IPS DF 19.7 (cell line): ENCODE measurements around the gene XRCC1.
"Not testable (repeated sequence)": the region's sequence is repeated elsewhere in the genome, so short reads cannot be mapped to it uniquely, and the experiment has no call there.

Experiments
- DNase-seq: peaks from one replicate; pipeline ENCODE4 v3.0.0-alpha.2; 2013; ENCODE audit warnings: low read depth, low spot score

XRCC1 gene

DNA sequence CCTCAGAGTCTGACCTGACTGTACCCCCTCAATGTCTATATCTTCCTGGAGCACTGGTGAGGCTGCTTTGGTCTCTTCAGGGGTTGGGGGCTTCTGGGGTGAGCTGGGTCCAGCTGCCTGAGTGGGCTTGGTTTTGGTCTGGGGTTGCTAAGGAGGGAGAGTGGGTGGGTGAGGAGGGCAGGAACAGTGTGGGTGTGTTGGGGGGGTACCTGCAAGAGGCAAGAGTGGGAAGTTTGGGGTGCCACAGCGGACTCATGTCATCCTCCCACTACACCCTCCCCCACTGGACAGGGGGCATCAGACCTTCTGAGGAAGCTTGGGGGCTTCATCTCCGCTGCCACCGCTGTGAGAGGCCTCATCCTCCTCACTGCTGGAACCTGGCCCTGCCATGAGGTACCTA, 28.7 kb downstream of the XRCC1 start:
- DNase-seq = no peak

- no peak for DNase-seq
Measured at GRCh38 chr19:43545981-43546380, 29.3 kb downstream of the XRCC1 start.

- DNase-seq = no peak
Measured at GRCh38 chr19:43545276-43545675, 30.1 kb downstream of the XRCC1 start.

- DNase-seq = no peak
Measured at GRCh38 chr19:43544077-43544476, 31.2 kb downstream of the XRCC1 start.

DNA sequence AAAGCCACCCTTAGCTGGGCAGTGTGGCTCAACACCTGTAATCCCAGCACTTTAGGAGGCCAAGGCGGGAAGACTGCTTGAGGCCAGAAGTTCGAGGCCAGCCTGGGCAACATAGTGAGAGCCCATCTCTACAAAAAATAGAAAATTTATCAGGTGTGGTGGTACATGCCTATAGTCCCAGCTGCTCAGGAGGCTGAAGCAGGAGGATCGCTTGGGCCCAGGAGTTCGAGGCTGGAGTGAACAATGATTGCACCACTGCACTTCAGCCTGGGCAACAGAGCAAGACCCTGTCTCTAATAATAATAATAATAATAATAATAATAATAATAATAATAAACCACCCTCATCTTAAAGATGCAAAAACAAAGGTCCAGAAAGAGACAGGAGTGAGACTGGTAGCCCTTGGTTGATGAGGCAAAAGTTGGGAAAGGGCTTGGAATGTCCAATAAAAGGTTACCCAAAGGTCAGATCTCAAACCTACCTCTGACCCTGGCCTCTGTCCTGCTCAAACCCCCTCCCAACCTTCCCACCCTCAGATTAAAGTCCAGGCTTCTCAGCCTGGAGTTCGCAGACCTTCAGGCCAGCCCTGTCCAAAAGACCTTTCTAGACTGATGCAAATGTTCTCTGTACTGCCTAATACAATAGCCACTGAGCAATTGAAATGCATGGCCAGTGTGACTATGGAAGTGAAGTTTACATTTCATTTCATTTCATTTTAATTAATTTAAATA, 33.2 kb downstream of the XRCC1 start:
- no peak for DNase-seq

DNA sequence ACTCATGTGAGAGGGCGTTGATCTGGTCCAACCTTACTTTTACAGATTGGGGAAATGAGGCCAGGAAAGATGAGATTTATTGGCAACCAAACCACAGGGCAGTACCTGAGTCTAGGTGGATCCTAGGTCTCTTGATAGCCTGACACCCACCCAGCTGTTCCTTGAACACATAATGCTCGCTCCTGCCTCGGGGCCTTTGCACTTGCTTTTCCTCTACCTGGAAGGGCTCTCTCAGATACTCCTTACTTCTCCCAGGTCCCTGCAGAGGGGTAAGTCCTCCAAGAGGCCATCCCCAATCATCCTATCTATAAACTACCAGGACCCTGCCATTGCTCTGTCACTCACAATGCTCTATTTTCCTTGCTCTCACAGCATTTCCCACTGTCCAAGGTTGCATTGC, 34.9 kb downstream of the XRCC1 start:
- DNase-seq = no peak

- DNase-seq = no peak
Measured at GRCh38 chr19:43538922-43539321, 36.4 kb downstream of the XRCC1 start.

- no peak for DNase-seq
Measured at GRCh38 chr19:43534816-43535761, 40.2 kb downstream of the XRCC1 start.

DNA sequence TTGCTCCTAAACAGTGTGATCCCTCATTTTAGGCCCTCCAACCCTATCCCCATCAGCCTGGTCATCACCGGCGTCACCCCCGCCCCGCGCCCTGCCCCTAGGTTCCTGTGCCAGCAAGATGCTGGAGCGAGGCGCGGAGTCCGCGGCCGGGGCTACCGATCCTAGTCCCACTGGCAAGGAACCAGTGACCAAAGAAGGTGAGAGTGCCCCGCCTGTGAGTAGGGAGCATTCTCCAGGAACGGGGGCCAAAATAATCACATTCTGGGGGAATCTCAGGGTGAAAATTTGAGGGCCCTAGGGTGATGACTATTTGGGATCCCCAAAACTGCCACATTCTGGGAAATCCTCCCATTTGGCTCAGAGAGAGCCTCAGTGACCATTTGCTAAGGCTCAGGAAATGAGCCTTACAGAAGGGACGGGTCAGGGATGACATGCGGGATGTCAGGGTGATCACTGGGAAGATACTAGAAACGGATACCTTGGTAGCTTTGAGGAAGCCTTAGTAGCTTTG, 41.0 kb downstream of the XRCC1 start:
- DNase-seq = no peak

GRCh38 chr19:43533546-43534304, 41.6 kb downstream of the XRCC1 start:
- DNase-seq = peak; percentile 93

GRCh38 chr19:43532962-43533545, 42.3 kb downstream of the XRCC1 start, which contains the start of gene ZNF575:
Gene ZNF575, plus strand, starts transcription at chr19:43533188. Its CDS starts 1,235 bp downstream, at chr19:43534423.
- DNase-seq = peak; percentile 84

DNA sequence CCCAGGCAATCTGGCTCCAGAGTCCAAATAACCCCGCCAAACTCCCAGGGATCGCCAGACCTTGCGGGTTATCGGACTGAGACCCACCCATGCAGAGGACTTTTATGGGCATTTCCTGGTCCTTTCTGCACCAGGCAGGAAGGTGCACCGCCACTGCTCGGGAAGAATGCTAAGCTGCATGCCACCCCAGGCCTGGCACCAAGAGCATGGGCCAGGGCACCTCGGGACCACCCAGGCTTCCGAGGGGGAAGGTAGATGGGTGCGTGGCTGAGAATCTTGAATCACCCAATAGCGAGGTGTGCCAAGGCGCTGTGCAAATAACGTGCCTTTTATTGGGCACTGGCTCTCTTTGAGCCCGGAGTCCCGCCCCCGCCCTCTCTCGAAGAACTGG, 42.8 kb downstream of the XRCC1 start:
- no peak for DNase-seq

- no peak for DNase-seq
Measured at GRCh38 chr19:43527860-43528622, 47.3 kb downstream of the XRCC1 start.

DNA sequence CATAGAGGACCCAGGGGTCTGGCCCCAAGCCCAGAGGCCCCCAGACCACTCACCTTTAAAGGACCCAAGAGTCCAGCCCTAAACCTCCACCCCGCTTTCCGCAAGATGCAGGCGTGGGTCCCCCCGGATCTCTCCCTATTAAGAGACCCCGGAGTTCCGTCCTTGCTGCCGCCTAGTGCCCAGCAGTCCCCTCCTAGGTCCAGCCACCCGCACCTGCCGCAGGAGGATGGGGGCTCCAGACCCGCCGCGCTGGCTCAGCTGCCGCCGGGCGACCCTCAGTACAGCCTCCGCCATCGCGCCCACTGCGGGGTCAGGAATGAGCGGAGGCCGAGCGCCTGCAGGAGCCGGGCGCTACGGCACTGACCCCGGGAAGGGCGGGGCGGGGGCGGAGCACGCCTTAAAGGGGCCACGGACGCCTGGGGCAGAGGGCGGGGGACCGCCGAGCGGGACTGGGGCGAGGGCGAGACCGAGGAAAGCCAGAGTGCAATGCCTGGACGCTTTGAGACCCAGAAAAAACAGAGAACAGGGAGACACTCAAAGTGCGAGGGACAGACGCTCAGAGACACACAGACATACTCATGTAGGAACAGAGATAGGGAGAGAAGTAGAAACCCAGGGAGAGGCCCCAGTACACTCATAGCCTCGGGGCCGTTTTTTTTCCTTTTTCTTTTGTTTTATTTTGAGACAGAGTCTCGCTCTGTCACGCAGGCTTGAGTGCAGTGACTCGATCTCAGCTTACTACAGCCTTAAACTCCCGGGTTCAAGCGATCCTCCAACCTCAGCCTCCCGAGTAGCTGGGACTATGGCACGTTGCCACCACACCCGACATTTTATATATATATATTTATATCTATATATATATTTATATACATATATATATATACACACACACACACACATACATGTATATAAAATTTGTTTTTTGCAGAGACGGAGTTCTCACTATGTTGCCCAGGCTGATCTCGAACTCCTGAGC, 48.2 kb downstream of the XRCC1 start, which contains the start of gene ETHE1:
Gene ETHE1 (minus strand): TSS at position 318 of the 976 bp plus-strand sequence. CDS start 24 bp downstream, at position 294.
- no peak for DNase-seq

DNA sequence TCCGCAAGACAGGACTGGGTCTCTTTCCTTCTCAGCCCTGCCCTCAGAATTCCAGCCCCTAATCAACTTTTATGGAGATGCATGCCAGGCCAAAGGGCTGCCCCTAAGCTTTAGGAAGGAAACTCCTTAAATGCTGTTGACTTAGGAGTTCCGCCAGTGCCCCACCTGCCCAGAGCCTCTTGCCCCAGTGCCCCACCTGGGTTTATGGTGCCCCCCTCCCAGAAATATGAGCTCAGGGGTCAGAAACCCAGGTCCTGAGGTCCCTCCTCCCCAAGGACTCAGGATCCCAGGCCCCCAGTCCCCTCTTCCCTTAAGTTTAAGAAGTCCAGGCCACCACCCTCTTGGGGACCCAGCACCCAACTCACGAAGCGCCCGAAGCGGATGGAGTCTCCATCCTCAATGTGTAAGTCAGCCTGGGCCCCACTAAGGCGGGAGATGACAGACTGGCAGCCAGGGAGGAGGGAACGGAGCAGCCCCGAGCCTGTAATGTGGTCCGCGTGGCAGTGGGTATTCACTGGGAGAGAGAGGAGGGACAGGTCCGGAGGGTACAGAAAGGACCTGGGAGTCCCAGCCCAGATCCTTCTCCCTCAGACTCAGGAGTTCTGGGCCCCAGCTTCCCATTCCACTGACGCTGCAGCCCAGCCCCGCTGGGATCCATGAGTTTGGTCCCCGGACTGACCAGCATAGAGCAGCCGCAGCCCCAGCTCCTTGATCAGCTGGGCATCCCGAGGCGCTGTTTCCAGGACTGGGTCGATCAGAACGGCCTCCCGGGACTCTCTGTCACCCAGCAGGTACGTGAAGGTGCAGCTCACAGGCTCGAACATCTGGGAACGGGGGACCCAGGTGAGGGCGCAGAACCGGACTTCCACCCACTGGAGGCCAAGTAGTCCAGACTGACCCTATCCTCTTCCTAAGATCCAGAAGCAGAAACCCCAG, 49.2 kb downstream of the XRCC1 start:
- no peak for DNase-seq

- DNase-seq = no peak
Measured at GRCh38 chr19:43524922-43525835, 50.1 kb downstream of the XRCC1 start.

- not testable (repeated sequence) for DNase-seq
Measured at GRCh38 chr19:43523696-43524095, 51.6 kb downstream of the XRCC1 start.
